OCI-M2 (cell line): ENCODE measurements around the gene MORN3.
"Not testable (repeated sequence)": the region's sequence is repeated elsewhere in the genome, so short reads cannot be mapped to it uniquely, and the experiment has no call there.

Experiments
- DNase-seq: peaks from one replicate; lab custom pipeline; 2025; ENCODE audit not compliant: unreplicated experiment; lab: John Stamatoyannopoulos, UW

The MORN3 gene

GRCh38 chr12:121641343-121641630, 28.2 kb downstream of the MORN3 start:
- DNase-seq: no peak

GRCh38 chr12:121638298-121639202, 30.9 kb downstream of the MORN3 start:
- DNase-seq: no peak

GRCh38 chr12:121637231-121637914, 32.1 kb downstream of the MORN3 start:
- no peak for DNase-seq

- no peak for DNase-seq
These were observed 34.6 kb downstream of the MORN3 start for GRCh38 chr12:121634836-121635235.

- not testable (repeated sequence) for DNase-seq
These were observed 35.6 kb downstream of the MORN3 start for GRCh38 chr12:121633833-121634196.

GRCh38 chr12:121632069-121632970, 37.1 kb downstream of the MORN3 start:
- no peak for DNase-seq

GRCh38 chr12:121630791-121631355, 38.6 kb downstream of the MORN3 start:
- no peak for DNase-seq

GRCh38 chr12:121628536-121628935, 40.9 kb downstream of the MORN3 start:
- no peak for DNase-seq

- no peak for DNase-seq
These were observed 41.4 kb downstream of the MORN3 start for GRCh38 chr12:121628037-121628436.

- DNase-seq: no peak
These were observed 42.4 kb downstream of the MORN3 start for GRCh38 chr12:121626853-121627640.

GRCh38 chr12:121626087-121626852, 43.2 kb downstream of the MORN3 start, which contains the start of gene ORAI1:
TSS of gene ORAI1 (plus strand) at chr12:121626530.
- peak; percentile 33 for DNase-seq

GRCh38 chr12:121620333-121620891, 49.0 kb downstream of the MORN3 start:
- DNase-seq: no peak

- DNase-seq: no peak
These were observed 50.7 kb downstream of the MORN3 start for GRCh38 chr12:121618659-121619233.

- DNase-seq: no peak
These were observed 54.5 kb downstream of the MORN3 start for GRCh38 chr12:121614872-121615467.

GRCh38 chr12:121613462-121613861, 56.0 kb downstream of the MORN3 start:
- DNase-seq: no peak

- DNase-seq: no peak
These were observed 58.1 kb downstream of the MORN3 start for GRCh38 chr12:121611306-121611705.

- no peak for DNase-seq
These were observed 59.0 kb downstream of the MORN3 start for GRCh38 chr12:121610239-121611149.
